Colonic mucosa (tissue), 4 donors: Measurements from ENCODE around the gene GALK1. TPM values are rescaled to one million over a fixed set of nuclear protein-coding genes. Genes with fewer than 3 reads are reported as not detected.

Source experiments
- DNase-seq: peaks from one replicate; pipeline ENCODE4 v3.0.0-alpha.2; 2020
- H3K27ac ChIP-seq: fragments of 200-600 bp; one replicate; pipeline ENCODE4 v1.8.0; 2021
- H3K27me3 ChIP-seq: fragments of 200-600 bp; one replicate; pipeline ENCODE4 v1.8.0; 2021
- H3K36me3 ChIP-seq: fragments of 200-600 bp; one replicate; pipeline ENCODE4 v1.8.0; 2021
- H3K4me1 ChIP-seq: fragments of 200-600 bp; one replicate; pipeline ENCODE4 v1.8.0; 2021; ENCODE audit warnings: mild to moderate bottlenecking
- H3K4me3 ChIP-seq: fragments of 200-600 bp; one replicate; pipeline ENCODE4 v1.8.0; 2021
- H3K9ac ChIP-seq, 2 donors: one replicate each; pipeline ENCODE4 v1.7.0; 2013; ENCODE audit warnings: control low read depth in 2 of 2, low read depth in 2 of 2, low read length in 2 of 2
- H3K9me3 ChIP-seq: fragments of 200-600 bp; one replicate; pipeline ENCODE4 v1.8.0; 2021
- intact Hi-C: fragments of 100-400 bp; cut with DNase I; formaldehyde crosslinking; loops from one replicate; pipeline ENCODE4 v1.14.1; 2022
- total RNA-seq, 2 donors: library from RNA; stranded (reverse); fragmentation: NEBNext Ultra II Directional in 1 of 2; extraction: Animal tissue kit (Norgen Biotek cat#: 25700) in 1 of 2; gene quantifications; one replicate each; pipeline ENCODE4 v1.2.1, GENCODE V29; 2021
- TF ChIP-seq, protein P1 (sequence below): fragments of 200-600 bp; IDR thresholded peaks from one replicate; pipeline ENCODE4 v1.8.0; 2022; ENCODE audit warnings: antibody characterized with exemption, mild to moderate bottlenecking
- donor health status: healthy.
- donor health status: DM: no; HTN: no; CAD: no.
- donor health status: DM: no; HTN: no; CAD: no.

The GALK1 gene
- total RNA-seq, 2 donors from 2014 or later, result 21.3 to 23.6 TPM

DNA sequence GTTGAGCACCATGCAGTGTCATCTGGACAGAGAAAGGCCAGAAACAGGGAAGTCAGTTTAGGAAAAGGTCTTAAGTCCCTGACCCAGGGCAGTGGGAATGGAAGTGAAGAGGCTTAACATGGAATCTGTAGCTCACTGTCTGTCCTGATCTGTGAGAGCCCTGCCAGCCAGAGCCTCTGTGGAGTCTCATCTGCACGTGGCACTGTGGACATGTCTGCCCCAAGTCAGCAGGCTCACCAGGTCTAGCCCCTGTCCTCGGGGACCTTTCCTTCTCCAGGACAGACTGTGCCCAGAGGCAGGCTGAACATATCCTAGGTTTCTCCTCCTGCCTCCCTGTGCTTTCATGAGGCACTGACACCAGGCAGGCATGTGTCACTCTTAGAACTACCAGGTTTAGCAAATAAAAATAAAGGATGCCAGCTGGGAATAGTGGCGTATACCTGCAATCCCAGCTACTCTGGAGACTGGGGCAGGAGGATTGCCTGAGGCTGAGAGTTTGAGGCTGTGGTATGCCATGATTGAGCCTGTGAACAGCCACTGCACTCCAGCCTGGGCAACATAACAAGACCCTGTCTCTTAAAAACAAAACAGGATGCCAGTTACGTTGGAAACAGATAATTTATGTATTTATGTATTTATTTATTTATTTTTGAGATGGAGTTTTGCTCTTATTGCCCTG, 42.0 kb upstream of the GALK1 start:
- no peak for DNase-seq
- no peaks in the 10 kb centered on the region for H3K27me3 ChIP-seq
- H3K27ac ChIP-seq, result no peak overlapping the region
- intact Hi-C loops, result no loop called here
- peaks cover under 1% of the 10 kb centered on the region for H3K36me3 ChIP-seq
- no peaks in the 10 kb centered on the region for H3K4me1 ChIP-seq
- H3K4me3 ChIP-seq, result no peak overlapping the region
- TF ChIP-seq, protein P1, sequence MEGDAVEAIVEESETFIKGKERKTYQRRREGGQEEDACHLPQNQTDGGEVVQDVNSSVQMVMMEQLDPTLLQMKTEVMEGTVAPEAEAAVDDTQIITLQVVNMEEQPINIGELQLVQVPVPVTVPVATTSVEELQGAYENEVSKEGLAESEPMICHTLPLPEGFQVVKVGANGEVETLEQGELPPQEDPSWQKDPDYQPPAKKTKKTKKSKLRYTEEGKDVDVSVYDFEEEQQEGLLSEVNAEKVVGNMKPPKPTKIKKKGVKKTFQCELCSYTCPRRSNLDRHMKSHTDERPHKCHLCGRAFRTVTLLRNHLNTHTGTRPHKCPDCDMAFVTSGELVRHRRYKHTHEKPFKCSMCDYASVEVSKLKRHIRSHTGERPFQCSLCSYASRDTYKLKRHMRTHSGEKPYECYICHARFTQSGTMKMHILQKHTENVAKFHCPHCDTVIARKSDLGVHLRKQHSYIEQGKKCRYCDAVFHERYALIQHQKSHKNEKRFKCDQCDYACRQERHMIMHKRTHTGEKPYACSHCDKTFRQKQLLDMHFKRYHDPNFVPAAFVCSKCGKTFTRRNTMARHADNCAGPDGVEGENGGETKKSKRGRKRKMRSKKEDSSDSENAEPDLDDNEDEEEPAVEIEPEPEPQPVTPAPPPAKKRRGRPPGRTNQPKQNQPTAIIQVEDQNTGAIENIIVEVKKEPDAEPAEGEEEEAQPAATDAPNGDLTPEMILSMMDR, result no peak
- no peaks in the 10 kb centered on the region for H3K9me3 ChIP-seq
- H3K9ac ChIP-seq, result no peak overlapping the region

DNA sequence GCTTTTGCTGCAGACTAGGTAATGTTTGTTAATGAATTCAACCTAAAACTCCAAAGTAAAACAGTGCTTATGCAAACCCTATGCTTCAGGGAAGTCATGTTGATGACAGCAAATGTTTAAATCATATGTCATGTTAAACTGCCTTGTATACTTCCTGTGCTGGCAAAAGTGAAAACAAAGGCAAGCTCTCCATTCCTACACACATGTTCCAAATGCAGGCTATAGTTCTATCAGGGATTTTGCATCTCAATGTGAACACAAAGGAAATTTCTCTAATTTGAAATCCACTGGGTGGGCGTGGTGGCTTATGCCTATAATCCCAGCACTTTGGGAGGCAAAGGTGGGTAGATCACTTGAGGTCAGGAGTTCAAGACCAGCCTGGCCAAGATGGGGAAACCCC, 38.9 kb upstream of the GALK1 start:
- Histone ChIP-seq H3K36me3 (no peaks in the 10 kb centered on the region), H3K4me1 (no peaks in the 10 kb centered on the region), H3K27ac (no peak overlapping the region), H3K9me3 (no peaks in the 10 kb centered on the region), H3K4me3 (no peak overlapping the region), H3K27me3 (no peaks in the 10 kb centered on the region), H3K9ac (no peak overlapping the region)
- TF ChIP-seq, protein P1, result no peak
- DNase-seq, result no peak
- intact Hi-C loops, result no loop called here

DNA sequence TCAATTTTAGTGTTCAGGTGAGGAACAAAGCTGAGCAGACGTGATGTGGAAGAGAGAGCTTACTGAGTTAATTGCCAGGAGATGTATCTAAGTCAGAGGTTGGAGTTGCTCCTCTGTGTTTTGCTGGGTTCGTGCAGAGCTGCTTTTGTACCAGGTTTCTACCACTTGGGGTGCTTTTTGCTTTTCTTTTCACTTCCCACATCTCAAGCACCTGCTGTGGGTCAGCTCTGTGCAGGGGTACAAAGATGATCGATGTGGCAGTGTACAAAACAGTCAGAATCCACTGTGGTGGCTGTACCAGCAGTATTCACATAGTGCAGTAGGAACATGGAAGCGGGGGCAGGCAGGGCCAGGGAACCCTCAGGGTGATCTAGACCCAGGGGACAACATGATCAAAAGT, 34.4 kb upstream of the GALK1 start:
- intact Hi-C loops, result no loop called here
- Histone ChIP-seq H3K36me3 (peaks cover 6% of the 10 kb centered on the region), H3K9ac (no peak overlapping the region), H3K27ac (no peak overlapping the region), H3K9me3 (no peaks in the 10 kb centered on the region), H3K4me3 (no peak overlapping the region), H3K4me1 (no peaks in the 10 kb centered on the region), H3K27me3 (no peaks in the 10 kb centered on the region)
- DNase-seq, result no peak
- TF ChIP-seq, protein P1, result no peak

DNA sequence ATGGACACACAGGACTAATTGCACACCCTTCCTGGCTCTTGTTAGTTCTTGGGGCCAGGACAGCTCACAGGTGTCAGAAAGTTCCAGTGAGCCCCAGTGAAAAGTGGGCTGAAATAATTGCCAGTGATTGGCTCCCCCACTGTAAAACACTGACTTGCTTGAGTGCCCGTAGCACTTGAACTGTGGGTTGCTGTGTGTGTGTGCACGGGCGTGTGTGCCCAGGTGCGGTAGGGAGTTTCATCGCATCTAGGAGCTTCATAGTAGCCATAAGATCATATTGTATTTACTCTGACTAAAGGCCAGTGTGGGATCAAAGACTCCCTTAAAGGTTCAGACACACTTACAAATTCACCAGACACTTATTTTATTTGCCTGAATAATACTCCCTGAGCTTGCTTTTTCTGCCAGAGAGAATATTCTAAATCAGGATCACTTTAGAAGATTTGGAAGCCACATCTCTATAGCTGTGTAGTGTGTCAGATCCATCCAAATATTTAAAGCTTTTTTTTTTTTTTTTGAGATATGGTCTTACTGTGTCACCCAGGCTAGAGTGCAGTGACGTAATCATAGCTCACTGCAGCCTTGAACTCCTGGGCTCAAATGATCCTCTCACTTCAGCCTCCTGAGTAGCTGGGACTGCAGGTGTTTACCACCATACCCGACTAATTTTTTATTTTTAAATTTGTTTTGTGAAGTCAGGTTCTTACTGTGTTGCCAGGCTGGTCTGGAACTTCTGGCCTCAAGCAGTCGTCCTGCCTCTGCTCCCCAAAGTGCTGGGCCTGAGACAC, 31.0 kb upstream of the GALK1 start:
- Histone ChIP-seq H3K4me3 (no peak overlapping the region), H3K27ac (no peak overlapping the region), H3K4me1 (no peaks in the 10 kb centered on the region), H3K36me3 (peaks cover 6% of the 10 kb centered on the region), H3K27me3 (no peaks in the 10 kb centered on the region), H3K9me3 (no peaks in the 10 kb centered on the region), H3K9ac (no peak overlapping the region)
- intact Hi-C loops, result no loop called here
- TF ChIP-seq, protein P1, result no peak
- no peak for DNase-seq

DNA sequence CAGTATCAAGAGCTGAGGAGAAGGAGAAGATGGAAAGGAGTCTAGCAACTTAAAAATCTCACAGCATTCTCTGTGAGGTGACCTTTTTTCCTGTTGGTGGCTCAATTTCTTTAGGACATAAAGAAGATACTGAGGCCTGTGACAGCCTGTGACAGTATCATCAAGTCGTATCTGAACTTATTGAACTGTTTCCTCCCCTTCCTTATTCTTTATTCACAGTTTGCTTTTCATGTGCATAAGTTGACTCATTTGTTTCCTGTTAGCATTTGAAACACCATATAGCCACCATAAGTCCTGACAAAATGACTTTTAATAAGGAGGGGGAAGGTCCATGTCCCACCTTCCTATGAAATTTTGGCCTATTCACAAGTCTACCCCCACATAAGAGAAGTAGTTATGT, 28.5 kb upstream of the GALK1 start:
- DNase-seq, result no peak
- peaks cover 6% of the 10 kb centered on the region for H3K36me3 ChIP-seq
- no peak overlapping the region for H3K9ac ChIP-seq
- no peaks in the 10 kb centered on the region for H3K4me1 ChIP-seq
- no peaks in the 10 kb centered on the region for H3K9me3 ChIP-seq
- H3K27me3 ChIP-seq, result no peaks in the 10 kb centered on the region
- H3K27ac ChIP-seq, result no peak overlapping the region
- H3K4me3 ChIP-seq, result no peak overlapping the region
- TF ChIP-seq, protein P1, result no peak
- intact Hi-C loops, result no loop called here
